MM.1S (cell line): ENCODE data around the gene CNTNAP2.

ENCODE experiments used
- DNase-seq: peaks from one replicate; pipeline ENCODE4 v3.0.0-alpha.2; 2015
- H2AFZ ChIP-seq: fragments of 300-600 bp; sonication (generic); 2 replicates; pipeline ENCODE4 v1.6.0; 2016; ENCODE audit warnings: antibody characterized with exemption, low read length
- H3F3A ChIP-seq: fragments of 300-600 bp; sonication (generic); 2 replicates; pipeline ENCODE4 v1.6.1; 2016; ENCODE audit warnings: mild to moderate bottlenecking, antibody characterized with exemption, low read length, moderate library complexity, mixed read lengths; ENCODE audit not compliant: insufficient read depth
- H3K27ac ChIP-seq: fragments of 300-600 bp; sonication (generic); 2 replicates; pipeline ENCODE4 v1.5.1; 2016; ENCODE audit warnings: mild to moderate bottlenecking, low read length
- H3K27me3 ChIP-seq: fragments of 300-600 bp; sonication (generic); replicated peaks from 2 replicates; pipeline ENCODE4 v1.6.0; 2016; ENCODE audit warnings: low read length; ENCODE audit not compliant: insufficient read depth
- H3K36me3 ChIP-seq: fragments of 300-600 bp; sonication (generic); replicated peaks from 2 replicates; pipeline ENCODE4 v1.6.1; 2016; ENCODE audit warnings: mild to moderate bottlenecking, low read length, mixed read lengths; ENCODE audit not compliant: insufficient read depth
- H3K4me1 ChIP-seq: fragments of 300-600 bp; sonication (generic); 2 replicates; pipeline ENCODE4 v1.6.1; 2016; ENCODE audit warnings: low read length, mixed read lengths
- H3K4me2 ChIP-seq: fragments of 300-600 bp; sonication (generic); 2 replicates; pipeline ENCODE4 v1.6.0; 2016; ENCODE audit warnings: low read depth, low read length
- H3K4me3 ChIP-seq: fragments of 300-600 bp; sonication (generic); 2 replicates; pipeline ENCODE4 v1.5.1; 2016; ENCODE audit warnings: low read length, mixed read lengths
- H3K79me2 ChIP-seq: fragments of 300-600 bp; sonication (generic); 2 replicates; pipeline ENCODE4 v1.6.1; 2016; ENCODE audit warnings: mixed run types, low read length, mixed read lengths
- H3K9ac ChIP-seq: fragments of 300-600 bp; sonication (generic); 2 replicates; pipeline ENCODE4 v1.6.1; 2016; ENCODE audit warnings: low read length, mixed read lengths
- H3K9me2 ChIP-seq: fragments of 300-600 bp; sonication (generic); replicated peaks from 2 replicates; pipeline ENCODE4 v1.6.1; 2016; ENCODE audit warnings: mild to moderate bottlenecking, low read length, mixed read lengths; ENCODE audit not compliant: insufficient read depth
- H3K9me3 ChIP-seq: fragments of 300-600 bp; sonication (generic); replicated peaks from 2 replicates; pipeline ENCODE4 v1.6.1; 2016; ENCODE audit warnings: mild to moderate bottlenecking, low read length, mixed read lengths; ENCODE audit not compliant: insufficient read depth
- H4K20me1 ChIP-seq: fragments of 300-600 bp; sonication (generic); 2 replicates; pipeline ENCODE4 v1.6.1; 2016; ENCODE audit warnings: mild to moderate bottlenecking, low read length, moderate library complexity, mixed read lengths; ENCODE audit not compliant: insufficient read depth
- CTCF ChIP-seq: fragments of 300-600 bp; sonication (generic); IDR thresholded peaks from 2 replicates; pipeline ENCODE4 v1.5.1; 2016; ENCODE audit warnings: antibody characterized with exemption, low read length, mixed read lengths
- EZH2 ChIP-seq: fragments of 300-600 bp; sonication (generic); optimal IDR thresholded peaks from 2 replicates; pipeline ENCODE3; 2017; ENCODE audit warnings: low read depth, mild to moderate bottlenecking, antibody characterized with exemption, low read length, mixed read lengths
- EZH2phosphoT487 ChIP-seq: fragments of 300-600 bp; sonication (generic); IDR thresholded peaks from 2 replicates; pipeline ENCODE4 v1.6.1; 2018; ENCODE audit warnings: antibody characterized with exemption, low read length

Gene CNTNAP2

GRCh38 chr7:146276888-146277287 is 160.3 kb downstream of the CNTNAP2 start:
- Histone ChIP-seq H3K79me2 (no peaks in the 10 kb centered on the region), H3K9me3 (no peaks in the 10 kb centered on the region), H3K27ac (no peak overlapping the region), H3K4me3 (no peak overlapping the region), H3K4me2 (no peak overlapping the region), H3F3A (no peaks in the 10 kb centered on the region), H3K36me3 (no peaks in the 10 kb centered on the region), H3K27me3 (no peaks in the 10 kb centered on the region), H4K20me1 (no peaks in the 10 kb centered on the region), H2AFZ (no peak overlapping the region), H3K9ac (no peak overlapping the region), H3K4me1 (no peaks in the 10 kb centered on the region), H3K9me2 (peaks cover 6% of the 10 kb centered on the region; the same call in 1 of the 2 replicates)
- no peak for DNase-seq
- TF ChIP-seq EZH2phosphoT487 = no peak
- TF ChIP-seq EZH2 = no peak
- TF ChIP-seq CTCF = no peak

GRCh38 chr7:146285418-146285817 is 168.8 kb downstream of the CNTNAP2 start:
- DNase-seq = no peak
- TF ChIP-seq EZH2 = no peak
- no peak for TF ChIP-seq EZH2phosphoT487
- no peak for TF ChIP-seq CTCF
- Histone ChIP-seq H4K20me1 (no peaks in the 10 kb centered on the region), H3K27me3 (no peaks in the 10 kb centered on the region), H3K4me2 (no peak overlapping the region), H3K9me3 (no peaks in the 10 kb centered on the region), H3K9ac (no peak overlapping the region), H3K79me2 (no peaks in the 10 kb centered on the region), H3K36me3 (no peaks in the 10 kb centered on the region), H3K27ac (no peak overlapping the region), H2AFZ (no peak overlapping the region), H3K9me2 (no peaks in the 10 kb centered on the region), H3F3A (no peaks in the 10 kb centered on the region), H3K4me1 (no peaks in the 10 kb centered on the region), H3K4me3 (no peak overlapping the region)

GRCh38 chr7:146290746-146291145 is 174.1 kb downstream of the CNTNAP2 start:
- Histone ChIP-seq H4K20me1 (no peaks in the 10 kb centered on the region), H3K4me1 (no peaks in the 10 kb centered on the region), H3K36me3 (no peaks in the 10 kb centered on the region), H3K9me3 (no peaks in the 10 kb centered on the region), H3K9ac (no peak overlapping the region), H3K79me2 (no peaks in the 10 kb centered on the region), H3K9me2 (no peaks in the 10 kb centered on the region), H3K27me3 (no peaks in the 10 kb centered on the region), H3K4me3 (no peak overlapping the region), H3K4me2 (no peak overlapping the region), H3K27ac (no peak overlapping the region), H3F3A (no peaks in the 10 kb centered on the region), H2AFZ (no peak overlapping the region)
- no peak for DNase-seq
- TF ChIP-seq EZH2 (no peak), EZH2phosphoT487 (no peak), CTCF (no peak)
